K562 (cell line): Measurements from ENCODE around the gene ARHGEF3. TPM values are rescaled to one million over a fixed set of nuclear protein-coding genes. Genes with fewer than 3 reads are reported as not detected.
"Not testable (repeated sequence)": the region's sequence is repeated elsewhere in the genome, so short reads cannot be mapped to it uniquely, and the experiment has no call there.

ENCODE experiments used
- ATAC-seq: fragments of 200-7000 bp; cut with Tn5 transposase; 3 replicates; pipeline ENCODE4 v1.9.1; 2020; ENCODE audit warnings: moderate library complexity
- BruUV-seq: library from RNA; stranded (reverse); fragments of 400-500 nt; replicated peaks from 2 replicates; lab custom pipeline; 2021; lab: Mats Ljungman, UMichigan
- CTCF ChIA-PET: fragments of 300-600 bp; formaldehyde crosslinking; extraction: SDS; loops from one replicate; lab custom pipeline; 2021; ENCODE audit warnings: low intra/inter-chr PET ratio; lab: Yijun Ruan, JAX
- POLR2A ChIA-PET: fragments of 300-600, 350-650 bp; sonication (Branson Sonifier 250); formaldehyde crosslinking; extraction: SDS; loops from one replicate; lab custom pipeline; 2021; ENCODE audit warnings: antibody characterized with exemption, inconsistent platforms; lab: Yijun Ruan, JAX
- DNase-seq, 4 experiments: peaks; one replicate each; pipeline versions ENCODE4 v3.0.0 to v3.0.0-alpha.2; 2011 to 2018; ENCODE audit warnings: low spot score in 3 of 4, mixed read lengths in 3 of 4; ENCODE audit errors: extremely low read depth in 1 of 4
- FAIRE-seq: peaks from 2 replicates; lab custom pipeline; 2011; peaks lifted over from hg19 to GRCh38; lab: Jason Lieb, UNC
- H2AFZ ChIP-seq: 2 replicates; pipeline ENCODE4 v1.6.0; 2011; ENCODE audit warnings: low read depth, low read length, control low read depth, inconsistent platforms
- H3K27ac ChIP-seq: fragments of 200-600 bp; 3 replicates; pipeline ENCODE4 v1.8.0; 2011; ENCODE audit warnings: low read depth, mild to moderate bottlenecking, control low read depth, inconsistent platforms, low read length, moderate library complexity, mixed read lengths; ENCODE audit errors: extremely low read depth
- H3K27me3 ChIP-seq, 2 experiments: fragments of 300-600 bp in 1 of 2; 2 replicates in 1 of 2; 3 replicates in 1 of 2; pipeline versions ENCODE4 v1.6.0 to v1.8.0; 2011; ENCODE audit warnings: inconsistent platforms in 2 of 2, low read length in 2 of 2, mild to moderate bottlenecking in 1 of 2, mixed read lengths in 1 of 2, moderate library complexity in 1 of 2; ENCODE audit not compliant: control insufficient read depth in 2 of 2, insufficient read depth in 2 of 2
- H3K36me3 ChIP-seq: fragments of 300-600 bp; 3 replicates; pipeline ENCODE4 v1.8.0; 2011; ENCODE audit warnings: mild to moderate bottlenecking, low read length, inconsistent platforms; ENCODE audit not compliant: control insufficient read depth, insufficient read depth
- H3K4me1 ChIP-seq, 2 experiments: fragments of 200-600 bp in 1 of 2; replicated peaks in 1 of 2; 2 replicates in 1 of 2; 3 replicates in 1 of 2; pipeline versions ENCODE4 v1.5.1 to v1.8.0; 2011; ENCODE audit warnings: inconsistent platforms in 2 of 2, low read length in 2 of 2, mild to moderate bottlenecking in 1 of 2, mixed read lengths in 1 of 2, moderate library complexity in 1 of 2; ENCODE audit not compliant: control insufficient read depth in 2 of 2, insufficient read depth in 2 of 2
- H3K4me2 ChIP-seq: 2 replicates; pipeline ENCODE4 v1.6.1; 2011; ENCODE audit warnings: low read length, control low read depth, inconsistent platforms, mixed read lengths; ENCODE audit not compliant: insufficient read depth
- H3K4me3 ChIP-seq: fragments of 200-600 bp; sonication (generic), shearing (Covaris generic); 2 replicates; pipeline ENCODE4 v1.5.1; 2016; ENCODE audit warnings: control low read depth, inconsistent platforms
- H3K79me2 ChIP-seq: fragments of 200-600 bp; 3 replicates; pipeline ENCODE4 v1.8.0; 2011; ENCODE audit warnings: low read length, inconsistent platforms; ENCODE audit not compliant: control insufficient read depth, insufficient read depth
- H3K9ac ChIP-seq, 2 experiments: 2 replicates each; pipeline versions ENCODE4 v1.6.0 to v1.6.1; 2011; ENCODE audit warnings: low read depth in 2 of 2, low read length in 2 of 2, control low read depth in 1 of 2, inconsistent platforms in 1 of 2, mild to moderate bottlenecking in 1 of 2, mixed read lengths in 1 of 2; ENCODE audit not compliant: insufficient read depth in 1 of 2
- H3K9me1 ChIP-seq: one replicate; pipeline ENCODE4 v1.6.0; 2011; ENCODE audit warnings: inconsistent platforms, mild to moderate bottlenecking, low read length, moderate library complexity; ENCODE audit not compliant: control insufficient read depth, insufficient read depth
- H3K9me3 ChIP-seq: replicated peaks from 2 replicates; pipeline ENCODE4 v1.5.1; 2011; ENCODE audit warnings: low read depth, low read length, inconsistent platforms; ENCODE audit not compliant: control insufficient read depth, insufficient read depth
- H4K20me1 ChIP-seq: replicated peaks from 2 replicates; pipeline ENCODE4 v1.6.1; 2011; ENCODE audit warnings: low read length, inconsistent platforms, mixed read lengths; ENCODE audit not compliant: control insufficient read depth, insufficient read depth
- NBN ChIP-seq: fragments of 450-650 bp; IDR thresholded peaks from 2 replicates; pipeline ENCODE4 v1.6.1; 2016; ENCODE audit warnings: low read depth, mild to moderate bottlenecking
- NRF1 ChIP-seq, 2 experiments: fragments of 450-650 bp; IDR thresholded peaks in 1 of 2; conservative IDR thresholded peaks in 1 of 2; 2 replicates each; pipeline ENCODE4 v1.6.1; 2014; ENCODE audit warnings: mild to moderate bottlenecking in 2 of 2
- RAD21 ChIP-seq, 2 experiments: fragments of 250-450 bp in 1 of 2; fragments of 450-650 bp in 1 of 2; sonication (Bioruptor Pico) in 1 of 2; formaldehyde crosslinking in 1 of 2; IDR thresholded peaks in 1 of 2; conservative IDR thresholded peaks in 1 of 2; 2 replicates each; pipeline versions ENCODE4 v1.4.0 to v1.8.0; 2020 to 2022; ENCODE audit warnings: mild to moderate bottlenecking in 2 of 2, moderate library complexity in 1 of 2
- TCF3 ChIP-seq: sonication (generic); formaldehyde crosslinking; IDR thresholded peaks from 2 replicates; pipeline ENCODE4 v1.4.0; 2020; ENCODE audit warnings: mild to moderate bottlenecking, missing genetic modification reagents
- WGBS: fragments of 100-300 bp; shearing (Covaris generic); methylation state at CpG from one replicate; pipeline ENCODE4 v1.1.6; 2016; ENCODE audit warnings: low coverage, mixed read lengths; ENCODE audit not compliant: insufficient coverage; ENCODE audit errors: missing lambda C conversion rate; 5-methylcytosine and 5-hydroxymethylcytosine counted together
- in situ Hi-C: fragments of 300-500 bp; cut with MboI; formaldehyde crosslinking; loops from 4 replicates; pipeline ENCODE4 v1.15.0; 2018; ENCODE audit warnings: inconsistent platforms, mixed read lengths
- intact Hi-C: fragments of 100-400 bp; cut with micrococcal nuclease; formaldehyde crosslinking; loops from 2 replicates; pipeline ENCODE4 v1.14.2; 2022
- polyA plus RNA-seq, 8 experiments: library from polyadenylated mRNA; depleted of rRNA in 4 of 8; stranded (reverse) in 5 of 8; unstranded in 3 of 8; fragments of >200 nt; fragmentation: Nextera tagmentation in 2 of 8; fragmentation: Illumina TruSeq in 1 of 8; extraction: Ambion mirVana in 2 of 8; extraction: Trizol in 1 of 8; gene quantifications; 2 replicates each; pipeline versions ENCODE4 v1.2.1 to v1.2.3, GENCODE V29; 2011 to 2014; ENCODE audit warnings: inconsistent platforms in 1 of 8, missing spikeins in 1 of 8
- total RNA-seq, 7 experiments: library from RNA; depleted of rRNA in 6 of 7; stranded (reverse); fragments of >200 nt in 6 of 7; fragmentation: Illumina TruSeq in 2 of 7; extraction: Trizol in 2 of 7; gene quantifications; 2 replicates each; pipeline versions ENCODE4 v1.2.1 to v1.2.3, GENCODE V29; 2011 to 2021; ENCODE audit warnings: low replicate concordance in 1 of 7
- TF ChIP-seq, protein P1 (sequence below): fragments of 250-450 bp; sonication (Bioruptor Pico); IDR thresholded peaks from 2 replicates; pipeline ENCODE4 v1.9.0; 2021; ENCODE audit warnings: mild to moderate bottlenecking
- TF ChIP-seq, protein P2 (sequence below): fragments of 450-650 bp; formaldehyde crosslinking; IDR thresholded peaks from 2 replicates; pipeline ENCODE4 v1.4.0; 2020; ENCODE audit warnings: mild to moderate bottlenecking, moderate library complexity

ARHGEF3 gene
- total and polyA plus RNA-seq, 9 of the 15 experiments (the other 6 are each of a cell fraction or from before 2014, with no cell fraction given), result 0.77 to 2.7 (median 1.4) TPM

DNA sequence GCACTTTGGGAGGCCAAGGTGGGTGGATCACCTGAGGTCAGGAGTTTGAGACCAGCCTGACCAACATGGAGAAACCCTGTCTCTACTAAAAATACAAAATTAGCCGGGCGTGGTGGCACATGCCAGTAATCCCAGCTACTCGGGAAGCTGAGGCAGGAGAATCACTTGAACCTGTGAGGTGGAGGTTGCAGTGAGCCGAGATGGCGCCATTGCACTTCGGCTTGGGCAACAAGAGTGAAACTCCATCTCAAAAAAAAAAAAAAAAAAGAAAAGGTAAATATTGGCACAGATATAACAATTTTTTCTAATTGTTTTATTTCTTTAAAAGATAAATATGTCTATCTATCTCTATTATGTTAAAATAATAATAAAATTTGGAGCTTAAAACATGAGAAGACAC lies 94.3 kb downstream of the ARHGEF3 start:
- H4K20me1 ChIP-seq, H3K27ac ChIP-seq, H3K9ac ChIP-seq, H3K4me2 ChIP-seq, H2AFZ ChIP-seq, DNase-seq, H3K4me1 ChIP-seq, H3K9me3 ChIP-seq, in situ Hi-C loops, ATAC-seq, H3K79me2 ChIP-seq, intact Hi-C loops, H3K9me1 ChIP-seq, H3K36me3 ChIP-seq, FAIRE-seq, H3K27me3 ChIP-seq, BruUV-seq, H3K4me3 ChIP-seq, POLR2A ChIA-PET: not testable (repeated sequence)
- WGBS, result 8% methylated on average over 2 of the region's 6 CpGs
- 0 out of 4 replicates have a peak, but pooled peaks of 1 of the 2 experiments have one; percentile 3 for TF ChIP-seq RAD21 (CRISPR knock-in tag; conservative IDR thresholded peaks at IDR 0.05 in 1 of 2, IDR thresholded peaks at IDR 0.05 in 1 of 2)
- CTCF ChIA-PET, result interaction anchor here (0.7 kb wide), 1 partner anchor 1160 kb away, joined by 3 read pairs; no protein-coding TSS in a partner anchor

DNA sequence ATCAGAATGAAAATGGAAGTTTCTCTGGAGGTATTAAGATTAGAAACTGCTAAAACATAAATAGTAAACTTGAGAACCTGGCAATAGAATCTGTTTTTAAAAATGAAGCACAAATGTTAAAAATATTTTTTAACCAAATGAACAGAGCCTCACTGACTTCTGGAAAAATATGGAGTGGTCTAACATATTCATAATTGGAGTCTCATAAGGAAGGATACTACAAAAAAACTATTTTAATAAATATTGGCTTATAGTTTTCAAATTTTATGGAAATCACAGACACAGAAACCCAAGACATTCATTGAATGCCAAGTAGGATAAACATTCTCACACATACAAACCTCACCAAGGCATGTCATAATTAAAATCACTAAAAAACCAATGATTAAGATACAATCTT lies 95.1 kb downstream of the ARHGEF3 start:
- TF ChIP-seq, protein P1, sequence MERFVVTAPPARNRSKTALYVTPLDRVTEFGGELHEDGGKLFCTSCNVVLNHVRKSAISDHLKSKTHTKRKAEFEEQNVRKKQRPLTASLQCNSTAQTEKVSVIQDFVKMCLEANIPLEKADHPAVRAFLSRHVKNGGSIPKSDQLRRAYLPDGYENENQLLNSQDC, result no peak
- TF ChIP-seq, protein P2, sequence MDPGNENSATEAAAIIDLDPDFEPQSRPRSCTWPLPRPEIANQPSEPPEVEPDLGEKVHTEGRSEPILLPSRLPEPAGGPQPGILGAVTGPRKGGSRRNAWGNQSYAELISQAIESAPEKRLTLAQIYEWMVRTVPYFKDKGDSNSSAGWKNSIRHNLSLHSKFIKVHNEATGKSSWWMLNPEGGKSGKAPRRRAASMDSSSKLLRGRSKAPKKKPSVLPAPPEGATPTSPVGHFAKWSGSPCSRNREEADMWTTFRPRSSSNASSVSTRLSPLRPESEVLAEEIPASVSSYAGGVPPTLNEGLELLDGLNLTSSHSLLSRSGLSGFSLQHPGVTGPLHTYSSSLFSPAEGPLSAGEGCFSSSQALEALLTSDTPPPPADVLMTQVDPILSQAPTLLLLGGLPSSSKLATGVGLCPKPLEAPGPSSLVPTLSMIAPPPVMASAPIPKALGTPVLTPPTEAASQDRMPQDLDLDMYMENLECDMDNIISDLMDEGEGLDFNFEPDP (CRISPR knock-in tag), result no peak
- TF ChIP-seq NRF1 (conservative IDR thresholded peaks at IDR 0.05 in 1 of 2, IDR thresholded peaks at IDR 0.05 in 1 of 2) (no peak), NBN (no peak), TCF3 (CRISPR knock-in tag) (no peak)
- no peaks in the 10 kb centered on the region for H3K36me3 ChIP-seq
- POLR2A ChIA-PET, result no interaction called here
- H4K20me1 ChIP-seq, result no peaks in the 10 kb centered on the region
- H3K9me3 ChIP-seq, result no peaks in the 10 kb centered on the region
- intact Hi-C loops (no loop called here), in situ Hi-C loops (no loop called here)
- FAIRE-seq, result no peak
- H3K9ac ChIP-seq, result no peak overlapping the region
- CTCF ChIA-PET, result no interaction called here
- no peaks in the 10 kb centered on the region for H3K79me2 ChIP-seq
- ATAC-seq, result no peak
- H3K27ac ChIP-seq, result no peak overlapping the region
- no peak overlapping the region for H3K4me2 ChIP-seq
- H3K27me3 ChIP-seq, result no peaks in the 10 kb centered on the region
- H3K4me1 ChIP-seq, result no peaks in the 10 kb centered on the region
- H3K4me3 ChIP-seq, result no peak overlapping the region
- H3K9me1 ChIP-seq, result no peaks in the 10 kb centered on the region
- no peak overlapping the region for H2AFZ ChIP-seq
- DNase-seq, result no peak
- no TSS peak for BruUV-seq
